Endometrial microvascular endothelial cells (primary cell): ENCODE measurements around the gene PDE4D. TPM values are rescaled to one million over a fixed set of nuclear protein-coding genes. Genes with fewer than 3 reads are reported as not detected.

Source experiments
- in situ Hi-C: cut with HindIII; loops from 2 replicates; pipeline ENCODE4 v1.10.0; 2017; ENCODE audit warnings: low sequenced_read_pairs, low pct_unique_long_range_greater_than_20kb; ENCODE audit errors: inconsistent ontology term
- total RNA-seq: library from RNA; depleted of rRNA; stranded (reverse); fragments of >200 nt; gene quantifications from one replicate; pipeline ENCODE4 v1.2.3, GENCODE V29; 2015; ENCODE audit errors: inconsistent ontology term

PDE4D gene
- total RNA-seq, 1 donor from 2014 or later = 7.9 TPM

DNA sequence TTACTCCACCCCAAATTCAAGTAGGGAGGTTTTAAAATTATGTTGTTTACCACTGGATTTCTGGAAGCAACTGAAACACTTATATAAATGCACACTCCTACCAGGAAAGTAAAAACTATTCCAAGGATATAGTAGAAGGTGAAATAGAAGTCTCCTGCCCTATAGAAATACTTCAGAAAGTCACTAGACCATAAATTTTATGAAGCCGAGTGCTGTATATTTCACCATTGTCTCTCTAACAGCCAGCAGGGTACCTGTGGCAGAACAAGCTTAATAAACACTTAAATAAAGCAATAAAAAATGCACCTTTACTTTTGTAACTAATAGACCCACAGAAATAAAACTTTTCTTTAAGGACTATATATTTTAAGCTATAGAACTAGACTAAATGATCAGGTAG is 631.6 kb downstream of the PDE4D start:
- in situ Hi-C loops = no loop called here

DNA sequence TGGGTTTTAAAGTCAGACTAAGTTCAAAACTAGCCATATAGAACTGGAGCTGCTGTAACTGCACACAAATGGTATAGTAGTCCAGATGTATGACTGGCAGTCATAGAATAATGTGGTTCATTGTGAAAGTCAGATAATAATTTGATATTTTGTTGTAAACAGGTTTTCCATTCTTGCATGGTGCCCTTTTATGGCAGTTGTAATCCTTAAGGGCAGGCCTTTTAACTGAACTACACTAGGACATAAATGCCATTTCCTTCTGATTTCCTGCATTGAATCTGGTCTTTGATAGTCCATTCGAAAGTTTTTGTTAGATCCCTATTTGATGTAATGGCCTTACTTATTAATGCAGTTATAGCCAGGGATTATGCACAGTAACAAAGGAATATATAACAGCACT is 632.6 kb downstream of the PDE4D start:
- in situ Hi-C loops = no loop called here

- in situ Hi-C loops = no loop called here
Observed at GRCh38 chr5:59260200-59260599, 633.3 kb downstream of the PDE4D start.

DNA sequence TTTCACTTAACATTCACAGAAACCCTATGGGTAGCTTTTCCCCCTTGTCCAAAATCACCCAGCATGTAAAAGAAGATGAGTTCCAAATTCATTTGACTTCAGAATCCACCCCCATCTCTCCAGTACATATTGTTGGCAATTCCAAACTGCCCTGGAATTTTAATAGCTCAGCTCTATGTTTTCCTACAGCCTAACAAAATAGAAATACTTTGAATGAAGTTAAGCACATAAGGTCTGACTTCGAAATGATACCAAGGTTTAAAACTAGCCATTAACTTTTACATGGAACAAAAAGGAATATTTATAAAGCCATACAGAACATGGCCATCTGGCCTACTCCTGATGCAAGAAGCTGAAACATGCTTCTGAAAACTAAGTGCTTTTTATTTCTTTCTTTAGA is 634.3 kb downstream of the PDE4D start:
- in situ Hi-C loops = no loop called here

GRCh38 chr5:59257488-59258400 is 635.8 kb downstream of the PDE4D start:
- in situ Hi-C loops = no loop called here

DNA sequence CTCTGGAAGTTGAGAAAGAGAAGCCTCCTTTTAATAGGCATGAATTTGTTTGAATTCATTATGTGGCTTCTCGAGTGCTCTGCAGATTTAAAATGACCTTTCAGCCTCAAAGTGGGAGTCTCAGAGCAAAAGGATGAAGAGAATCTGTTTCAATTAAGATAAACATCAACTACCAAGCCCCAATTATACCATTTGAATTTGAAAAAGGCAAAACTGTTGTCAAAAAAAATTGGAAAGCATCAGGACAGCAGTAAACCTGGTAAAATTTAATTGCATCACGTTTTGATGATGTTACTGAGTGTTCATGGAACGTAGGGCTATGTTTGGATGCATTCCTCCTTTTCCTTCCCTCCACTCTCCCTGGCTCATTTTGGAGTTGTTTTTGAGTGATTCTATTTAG is 637.2 kb downstream of the PDE4D start:
- in situ Hi-C loops = no loop called here

GRCh38 chr5:59254055-59254687 is 639.4 kb downstream of the PDE4D start:
- in situ Hi-C loops = no loop called here

- in situ Hi-C loops = no loop called here
Observed at GRCh38 chr5:59253625-59254024, 639.9 kb downstream of the PDE4D start.

- in situ Hi-C loops = no loop called here
Observed at GRCh38 chr5:59251627-59252026, 641.9 kb downstream of the PDE4D start.

DNA sequence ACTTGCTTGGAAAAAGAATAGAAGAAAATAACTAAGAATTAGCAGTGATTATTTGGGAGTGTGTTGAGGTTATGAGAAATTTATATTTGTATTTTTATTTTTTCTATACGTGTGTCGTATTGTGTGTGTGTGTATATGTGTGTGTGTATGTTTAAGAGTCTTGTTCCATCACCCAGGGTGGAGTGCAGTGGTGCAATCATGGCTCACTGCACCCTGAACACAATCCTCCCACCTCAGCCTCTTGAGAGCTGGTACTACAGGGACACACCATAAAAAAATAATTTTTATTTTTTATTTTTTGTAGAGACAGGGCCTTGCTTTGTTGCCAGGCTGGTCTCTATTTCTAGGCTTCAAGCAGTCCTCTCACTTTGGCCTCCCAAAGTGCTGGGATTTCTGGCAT is 643.8 kb downstream of the PDE4D start:
- in situ Hi-C loops = no loop called here

DNA sequence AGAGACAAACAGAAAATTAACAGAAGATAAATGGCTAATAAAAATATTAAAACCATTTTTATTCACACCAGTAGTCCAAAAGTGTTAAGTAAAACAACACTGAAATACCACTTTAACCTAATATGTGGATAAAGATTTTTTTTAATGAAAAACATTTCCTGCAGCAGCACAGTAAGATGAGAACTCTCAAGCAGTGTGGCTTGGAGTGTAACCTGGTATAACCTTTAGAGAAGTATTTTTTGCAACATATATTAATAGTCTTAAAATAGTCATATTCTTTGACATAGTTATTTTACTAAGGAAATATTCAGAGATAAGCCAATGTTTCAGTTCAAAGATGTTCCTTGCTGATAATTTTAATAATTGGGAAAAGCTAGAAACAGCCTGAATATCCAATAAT is 644.4 kb downstream of the PDE4D start:
- in situ Hi-C loops = no loop called here

GRCh38 chr5:59246882-59247281 is 646.6 kb downstream of the PDE4D start:
- in situ Hi-C loops = no loop called here

DNA sequence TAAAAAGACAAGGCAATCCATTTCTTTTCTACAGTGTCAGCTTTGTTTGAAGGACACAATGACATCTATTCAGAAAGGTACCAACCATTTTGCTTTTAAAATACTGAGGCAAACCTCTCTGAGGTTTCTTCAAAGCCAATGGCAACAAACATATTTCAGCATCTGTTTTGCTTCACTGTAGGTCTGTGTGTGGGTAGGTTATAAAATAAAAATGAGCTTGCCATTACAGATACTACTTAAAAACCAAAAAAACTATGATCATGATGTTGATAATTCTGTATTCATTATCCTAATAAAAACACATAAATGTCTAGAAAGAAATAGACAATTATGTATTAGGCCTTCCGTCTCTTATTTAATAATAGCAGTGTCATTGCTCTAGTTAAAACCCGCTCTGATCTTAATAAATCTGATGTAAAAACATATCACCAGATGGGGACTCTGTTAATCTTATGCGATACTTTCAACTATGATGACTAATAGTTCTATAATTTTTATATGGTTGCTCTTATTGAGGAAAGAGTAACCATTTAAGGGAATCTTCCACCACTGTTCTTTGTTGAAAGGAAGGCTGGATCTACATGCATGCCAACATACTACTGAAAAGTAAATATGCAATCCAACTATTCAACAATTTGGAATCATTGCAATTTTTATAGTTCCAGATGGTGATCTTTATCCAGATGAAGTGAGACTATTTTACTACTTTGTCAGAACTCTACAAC is 647.2 kb downstream of the PDE4D start:
- in situ Hi-C loops = no loop called here

- in situ Hi-C loops = no loop called here
Observed at GRCh38 chr5:59245198-59245597, 648.3 kb downstream of the PDE4D start.

- in situ Hi-C loops = no loop called here
Observed at GRCh38 chr5:59241552-59241951, 652.0 kb downstream of the PDE4D start.

- in situ Hi-C loops = no loop called here
Observed at GRCh38 chr5:59241119-59241518, 652.4 kb downstream of the PDE4D start.

DNA sequence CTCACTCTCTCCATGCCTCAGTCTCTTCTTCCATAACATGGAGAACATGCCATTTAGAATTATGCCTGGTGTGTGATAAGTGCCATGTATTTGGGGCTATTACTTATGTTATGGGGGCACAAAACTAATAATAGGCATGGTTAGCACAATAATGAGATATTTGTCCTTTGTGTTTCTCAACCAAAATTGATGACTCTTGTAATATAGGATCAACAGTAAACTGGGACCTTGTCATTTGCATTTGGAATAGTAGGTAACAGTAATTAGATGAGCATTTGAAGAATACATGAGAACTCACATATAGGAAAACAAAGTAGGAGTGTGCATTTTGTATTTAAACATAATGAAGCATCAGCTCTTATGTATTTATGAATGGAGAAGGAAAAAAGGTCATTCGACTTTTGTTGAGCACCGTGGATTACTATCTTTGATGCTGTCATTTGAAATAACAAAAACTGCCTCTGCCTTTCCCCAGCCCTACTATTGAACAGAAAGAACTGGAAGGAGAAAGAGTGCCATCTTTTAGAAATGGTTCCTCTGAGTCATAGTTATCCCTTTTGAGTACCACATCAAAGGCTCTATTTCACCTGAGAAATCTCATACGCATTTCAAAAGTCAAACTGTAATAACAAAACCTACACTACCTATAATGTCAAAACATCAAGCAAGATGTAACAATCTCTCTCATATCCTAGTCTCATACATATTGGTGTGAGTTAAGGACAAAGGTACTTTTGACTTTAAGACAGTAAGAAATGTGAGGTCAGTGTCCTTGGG is 655.2 kb downstream of the PDE4D start:
- in situ Hi-C loops = loop anchor here (5.0 kb wide), 1 partner anchor 39 kb away; no protein-coding TSS in a partner anchor

DNA sequence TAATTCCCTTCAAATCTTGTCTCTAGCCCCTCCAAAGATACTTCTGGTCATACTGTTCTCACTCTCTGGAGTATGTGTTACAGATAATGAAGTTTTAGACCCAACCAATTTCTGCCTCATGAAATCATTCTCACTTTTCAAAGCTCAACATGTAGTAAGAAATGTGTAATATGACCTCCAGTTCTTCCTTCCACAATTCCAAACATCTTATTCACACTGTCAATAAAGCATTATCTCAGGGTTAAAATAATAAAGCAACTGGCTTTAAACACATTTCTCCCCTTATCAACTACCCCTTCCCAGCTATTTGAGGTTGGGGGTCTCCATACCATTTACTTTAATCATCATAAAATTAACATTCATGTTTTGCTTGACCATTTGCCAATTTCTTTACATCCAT is 656.5 kb downstream of the PDE4D start:
- in situ Hi-C loops = loop anchor here (5.0 kb wide), 1 partner anchor 40 kb away; no protein-coding TSS in a partner anchor

- in situ Hi-C loops = loop anchor here (5.0 kb wide), 1 partner anchor 41 kb away; no protein-coding TSS in a partner anchor
Observed at GRCh38 chr5:59236448-59236847, 657.1 kb downstream of the PDE4D start.
